ENCODE results near the gene TMEM91.

TMEM91 gene

GRCh38 chr19:41328157-41328841, 48.0 kb upstream of the TMEM91 start:
- H3K4me3 ChIP-seq (ENCODE audit: low read length): peak overlapping the region; percentile 60
- H3K4me1 ChIP-seq (ENCODE audit: low read length): peaks cover 18% of the 10 kb centered on the region
- TF ChIP-seq, protein P1, sequence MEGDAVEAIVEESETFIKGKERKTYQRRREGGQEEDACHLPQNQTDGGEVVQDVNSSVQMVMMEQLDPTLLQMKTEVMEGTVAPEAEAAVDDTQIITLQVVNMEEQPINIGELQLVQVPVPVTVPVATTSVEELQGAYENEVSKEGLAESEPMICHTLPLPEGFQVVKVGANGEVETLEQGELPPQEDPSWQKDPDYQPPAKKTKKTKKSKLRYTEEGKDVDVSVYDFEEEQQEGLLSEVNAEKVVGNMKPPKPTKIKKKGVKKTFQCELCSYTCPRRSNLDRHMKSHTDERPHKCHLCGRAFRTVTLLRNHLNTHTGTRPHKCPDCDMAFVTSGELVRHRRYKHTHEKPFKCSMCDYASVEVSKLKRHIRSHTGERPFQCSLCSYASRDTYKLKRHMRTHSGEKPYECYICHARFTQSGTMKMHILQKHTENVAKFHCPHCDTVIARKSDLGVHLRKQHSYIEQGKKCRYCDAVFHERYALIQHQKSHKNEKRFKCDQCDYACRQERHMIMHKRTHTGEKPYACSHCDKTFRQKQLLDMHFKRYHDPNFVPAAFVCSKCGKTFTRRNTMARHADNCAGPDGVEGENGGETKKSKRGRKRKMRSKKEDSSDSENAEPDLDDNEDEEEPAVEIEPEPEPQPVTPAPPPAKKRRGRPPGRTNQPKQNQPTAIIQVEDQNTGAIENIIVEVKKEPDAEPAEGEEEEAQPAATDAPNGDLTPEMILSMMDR (IDR thresholded peaks at IDR 0.05; ENCODE audit: low read length): no peak
- no peak for TF ChIP-seq EZH2phosphoT487 (IDR thresholded peaks at IDR 0.05; ENCODE audit: low read length)
- DNase-seq: peak; percentile 36
- no peaks in the 10 kb centered on the region for H3K36me3 ChIP-seq (replicated peaks; ENCODE audit: insufficient read depth, low read length)
- peak overlapping the region; percentile 73 for H3K9ac ChIP-seq (ENCODE audit: low read length)
- H2AFZ ChIP-seq (ENCODE audit: low read length): peak overlapping the region; percentile 37
- no peaks in the 10 kb centered on the region for H4K20me1 ChIP-seq (ENCODE audit: insufficient read depth, low read length)
- no peaks in the 10 kb centered on the region for H3K9me2 ChIP-seq (replicated peaks; ENCODE audit: insufficient read depth, low read length)
- H3K79me2 ChIP-seq (ENCODE audit: low read length): peaks cover 3% of the 10 kb centered on the region; the same call in 1 of the 2 replicates
- peak overlapping the region; percentile 93 for H3K4me2 ChIP-seq (ENCODE audit: low read depth, low read length)
- H3K27me3 ChIP-seq (replicated peaks; ENCODE audit: insufficient read depth, low read length): no peaks in the 10 kb centered on the region
- no peaks in the 10 kb centered on the region for H3K9me3 ChIP-seq (replicated peaks; ENCODE audit: insufficient read depth, low read length)
- peak overlapping the region; percentile 75 for H3K27ac ChIP-seq (ENCODE audit: low read length)
- peaks cover 28% of the 10 kb centered on the region for H3F3A ChIP-seq (ENCODE audit: insufficient read depth, low read length)

- Histone ChIP-seq H3K4me3 (ENCODE audit: low read length) (peak overlapping the region; percentile 60), H3K27me3 (replicated peaks; ENCODE audit: insufficient read depth, low read length) (no peaks in the 10 kb centered on the region), H4K20me1 (ENCODE audit: insufficient read depth, low read length) (no peaks in the 10 kb centered on the region), H3K9me3 (replicated peaks; ENCODE audit: insufficient read depth, low read length) (no peaks in the 10 kb centered on the region), H3K4me2 (ENCODE audit: low read depth, low read length) (peak overlapping the region; percentile 93), H3K9ac (ENCODE audit: low read length) (peak overlapping the region; percentile 73; the same call in 1 of the 2 replicates), H3K79me2 (ENCODE audit: low read length) (peaks cover 3% of the 10 kb centered on the region; the same call in 1 of the 2 replicates), H3K36me3 (replicated peaks; ENCODE audit: insufficient read depth, low read length) (no peaks in the 10 kb centered on the region), H3K27ac (ENCODE audit: low read length) (peak overlapping the region; percentile 75), H3K4me1 (ENCODE audit: low read length) (peaks cover 18% of the 10 kb centered on the region), H3F3A (ENCODE audit: insufficient read depth, low read length) (peaks cover 28% of the 10 kb centered on the region), H2AFZ (ENCODE audit: low read length) (peak overlapping the region; percentile 37), H3K9me2 (replicated peaks; ENCODE audit: insufficient read depth, low read length) (no peaks in the 10 kb centered on the region)
- DNase-seq: no peak
- no peak for TF ChIP-seq EZH2phosphoT487 (IDR thresholded peaks at IDR 0.05; ENCODE audit: low read length)
- no peak for TF ChIP-seq EZH2 (optimal IDR thresholded peaks at IDR 0.05; ENCODE audit: low read depth, low read length)
- TF ChIP-seq, protein P1 (IDR thresholded peaks at IDR 0.05; ENCODE audit: low read length): no peak
Observed at GRCh38 chr19:41328842-41329225, 47.5 kb upstream of the TMEM91 start.

DNA sequence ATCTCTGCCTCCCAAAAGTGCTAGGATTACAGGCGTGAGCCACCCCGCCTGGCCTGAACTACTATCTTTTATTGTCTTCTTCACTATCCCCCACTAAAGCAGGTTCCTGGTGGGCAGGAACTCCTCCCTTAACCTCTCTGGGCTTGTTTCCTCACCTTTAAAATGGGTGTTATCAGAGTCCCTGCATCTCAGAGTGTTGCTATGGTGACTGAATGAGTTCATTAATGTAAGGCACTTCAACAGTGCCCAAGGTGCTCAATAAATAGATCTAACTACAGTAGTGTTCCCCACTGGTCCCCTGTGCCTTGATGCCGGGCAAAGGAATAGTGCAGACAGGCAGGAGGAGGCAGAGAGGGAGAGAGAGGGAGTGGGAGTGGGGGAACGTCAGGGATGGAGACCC, 45.9 kb upstream of the TMEM91 start:
- no peaks in the 10 kb centered on the region for H3K9me2 ChIP-seq (replicated peaks; ENCODE audit: insufficient read depth, low read length)
- H3K36me3 ChIP-seq (replicated peaks; ENCODE audit: insufficient read depth, low read length): no peaks in the 10 kb centered on the region
- TF ChIP-seq EZH2phosphoT487 (IDR thresholded peaks at IDR 0.05; ENCODE audit: low read length) (no peak), EZH2 (optimal IDR thresholded peaks at IDR 0.05; ENCODE audit: low read depth, low read length) (no peak)
- TF ChIP-seq, protein P1 (IDR thresholded peaks at IDR 0.05; ENCODE audit: low read length): no peak
- DNase-seq: no peak
- H3K27me3 ChIP-seq (replicated peaks; ENCODE audit: insufficient read depth, low read length): no peaks in the 10 kb centered on the region
- H3F3A ChIP-seq (ENCODE audit: insufficient read depth, low read length): peaks cover 21% of the 10 kb centered on the region
- H3K4me2 ChIP-seq (ENCODE audit: low read depth, low read length): no peak overlapping the region
- no peak overlapping the region for H3K4me3 ChIP-seq (ENCODE audit: low read length)
- no peaks in the 10 kb centered on the region for H3K9me3 ChIP-seq (replicated peaks; ENCODE audit: insufficient read depth, low read length)
- H4K20me1 ChIP-seq (ENCODE audit: insufficient read depth, low read length): no peaks in the 10 kb centered on the region
- peaks cover 18% of the 10 kb centered on the region for H3K4me1 ChIP-seq (ENCODE audit: low read length)
- peaks cover 3% of the 10 kb centered on the region; the same call in 1 of the 2 replicates for H3K79me2 ChIP-seq (ENCODE audit: low read length)
- H3K27ac ChIP-seq (ENCODE audit: low read length): no peak overlapping the region
- H3K9ac ChIP-seq (ENCODE audit: low read length): no peak overlapping the region
- no peak overlapping the region for H2AFZ ChIP-seq (ENCODE audit: low read length)
